Body of pancreas (tissue), 4 donors: ENCODE results near the gene SMIM29.

Experiments used
- CTCF ChIP-seq, 7 experiments: fragments of 450-650 bp in 4 of 7; fragments of 200-600 bp in 3 of 7; sonication (generic) in 3 of 7; IDR thresholded peaks; one replicate each; pipeline ENCODE4 v1.5.1; 2016 to 2019; ENCODE audit warnings: antibody characterized with exemption in 7 of 7
- POLR2A ChIP-seq, 3 donors: fragments of 450-650 bp; IDR thresholded peaks; one replicate each; pipeline ENCODE4 v1.6.1; 2016; ENCODE audit warnings: antibody characterized with exemption in 3 of 3, mild to moderate bottlenecking in 2 of 3

GRCh38 chr6:34295721-34296120 lies 46.9 kb upstream of the SMIM29 start:
- TF ChIP-seq POLR2A (IDR thresholded peaks at IDR 0.05) (no peak), CTCF (IDR thresholded peaks at IDR 0.05) (no peak)
